Stimulated activated CD4-positive, alpha-beta T cell treated with anti-CD3 and anti-CD28 coated beads, Interleukin-12 subunit alpha, Interleukin-12 subunit beta, amount 100 ng/mL, for 4 hours (primary cell): ENCODE data around the gene ARL4C.

Experiments
- DNase-seq: peaks from one replicate; pipeline ENCODE4 v3.0.0-alpha.2; 2020

ARL4C gene

DNA sequence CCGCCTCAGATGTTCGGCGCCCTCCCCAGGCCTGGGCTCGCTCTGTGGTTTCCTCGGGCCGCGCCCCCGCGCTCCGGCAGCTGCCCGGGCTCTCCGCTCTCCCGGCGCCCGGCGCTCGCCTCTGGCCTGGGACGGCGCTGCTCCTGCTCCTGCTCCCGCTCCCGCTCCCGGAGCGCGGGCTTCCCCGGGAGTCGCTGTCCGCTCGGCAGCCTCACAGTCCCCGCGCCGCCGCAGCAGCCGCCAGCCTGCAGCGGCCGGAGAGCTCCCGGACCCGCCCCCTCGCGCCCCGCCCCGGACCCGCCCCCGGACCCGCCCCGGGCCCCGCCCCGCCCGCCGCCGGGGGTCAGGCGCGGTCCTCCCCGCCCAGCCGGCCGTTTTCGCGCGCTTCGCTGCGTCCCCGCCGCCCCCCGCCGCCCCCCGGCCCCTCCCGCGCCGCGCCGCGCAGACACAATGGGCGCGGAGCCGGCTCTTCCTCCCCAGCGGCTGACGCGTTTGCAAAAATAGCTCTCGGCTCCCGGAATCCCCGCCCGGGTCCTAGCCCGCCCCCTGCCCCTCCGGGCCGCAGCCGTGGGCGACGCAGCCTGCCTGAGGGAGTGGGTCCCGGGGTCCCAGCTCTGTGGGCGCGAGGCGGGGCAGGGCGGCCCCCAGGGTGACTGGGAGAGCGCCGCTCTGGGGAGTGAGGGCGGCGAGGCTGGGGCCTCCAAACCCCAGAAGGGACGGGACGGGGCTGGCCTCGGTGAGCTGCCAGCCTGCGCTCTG, at the start of gene ARL4C:
Gene ARL4C (minus strand): TSS at position 247 of the 759 bp plus-strand sequence. CDS start 495 bp downstream, outside the sequence.
- DNase-seq, result peak; percentile 46

DNA sequence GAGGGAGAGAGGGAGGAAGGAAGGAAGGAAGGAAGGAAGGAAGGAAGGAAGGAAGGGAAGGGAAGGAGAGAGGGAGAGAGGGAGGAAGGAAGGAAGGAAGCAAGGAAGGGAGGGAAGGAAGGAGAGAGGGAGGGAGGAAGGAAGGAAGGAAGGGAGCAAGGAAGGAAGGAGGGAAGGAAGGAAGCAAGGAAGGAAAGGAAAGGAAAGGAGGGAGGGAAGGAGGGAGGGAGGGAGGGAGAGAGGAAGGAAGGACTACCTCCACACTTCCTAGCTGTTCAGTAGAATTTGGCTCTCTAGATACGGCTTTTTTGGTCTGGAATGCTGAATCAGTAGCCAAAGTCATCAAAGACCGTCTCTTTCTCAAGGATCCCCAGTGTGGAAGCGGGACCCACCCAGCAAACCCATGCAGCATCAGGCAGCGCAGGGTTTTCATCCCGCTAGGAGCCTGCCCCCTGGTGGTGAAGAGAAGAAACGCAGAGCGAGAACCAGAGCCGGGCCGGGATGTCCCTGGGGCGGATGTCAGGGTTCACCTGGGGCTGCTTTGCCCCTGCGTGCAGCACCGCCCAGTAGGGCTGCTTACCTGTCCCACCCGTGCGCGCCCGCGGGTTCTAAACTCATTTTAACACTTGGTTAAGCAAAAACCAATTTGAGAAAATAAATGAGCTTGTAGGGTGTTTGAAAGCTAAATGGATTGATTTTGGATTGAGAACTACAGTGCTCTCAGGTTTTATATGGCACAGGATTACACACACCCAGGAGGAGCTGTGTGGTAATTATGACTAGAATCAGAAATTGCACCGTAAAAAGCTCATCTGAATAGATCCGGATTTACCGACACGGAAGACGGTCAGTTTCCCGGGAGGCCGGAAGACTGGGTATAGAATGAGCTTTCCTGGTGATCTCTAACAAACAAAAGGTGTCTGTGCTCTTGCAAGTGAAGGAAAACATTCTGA, 48.1 kb upstream of the ARL4C start:
- peak; percentile 69 for DNase-seq

DNA sequence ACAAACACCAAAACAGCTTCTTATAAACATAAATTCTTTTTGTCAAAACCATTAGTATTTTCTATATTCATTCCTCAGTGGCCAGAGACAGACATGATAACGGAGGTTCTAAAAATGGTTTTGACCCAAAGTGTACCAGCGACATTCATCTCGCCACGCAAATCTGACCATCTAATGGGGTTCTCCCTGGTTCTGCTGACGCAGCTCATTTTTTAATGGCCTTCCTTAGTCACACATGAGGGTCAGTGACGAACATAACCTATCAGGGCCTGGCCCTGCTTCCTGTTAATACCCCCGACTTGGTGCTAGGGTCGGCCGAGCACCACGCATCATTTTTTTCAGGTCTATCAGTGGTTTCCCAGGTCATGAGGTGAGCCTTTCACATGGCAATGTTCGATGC, 45.9 kb upstream of the ARL4C start:
- no peak for DNase-seq

- no peak for DNase-seq
Observed at GRCh38 chr2:234537929-234538328, 41.0 kb upstream of the ARL4C start.

DNA sequence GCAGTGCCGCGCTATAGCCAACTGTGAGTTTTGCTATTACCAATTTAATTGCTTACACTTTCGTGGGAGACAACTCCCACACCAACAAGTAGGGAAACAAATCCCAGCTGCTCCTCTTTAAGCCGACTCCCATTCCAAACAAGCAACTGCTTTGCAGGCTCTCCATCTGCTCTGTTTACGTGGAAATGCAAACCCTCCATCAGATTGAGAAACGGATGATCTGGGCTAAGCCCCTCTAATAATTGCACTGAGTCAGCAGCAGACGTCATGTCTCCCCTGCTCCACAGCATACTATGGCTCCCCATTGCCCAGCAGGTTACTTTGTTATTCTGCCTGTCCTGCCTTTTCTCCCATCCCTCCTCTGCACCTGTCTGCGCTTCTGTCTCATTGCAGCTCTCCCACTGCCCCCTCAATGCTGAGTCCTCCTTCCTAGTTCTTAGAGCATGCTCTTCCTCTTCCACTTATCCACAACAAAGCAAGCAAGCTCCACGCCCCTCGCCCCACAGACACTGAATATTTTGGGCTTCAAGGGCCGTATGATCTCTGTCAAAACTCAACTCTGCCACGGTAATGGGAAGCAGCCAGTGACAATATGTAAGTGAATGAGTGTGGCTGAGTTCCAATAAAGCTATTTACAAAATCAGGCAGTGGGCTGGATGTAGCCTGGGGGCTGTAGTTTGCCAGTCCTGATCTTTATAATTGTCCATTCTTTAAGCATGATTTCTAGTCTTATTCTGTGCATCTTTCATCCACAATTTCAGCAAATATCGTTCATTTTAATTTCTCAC, 39.5 kb upstream of the ARL4C start:
- no peak for DNase-seq

DNA sequence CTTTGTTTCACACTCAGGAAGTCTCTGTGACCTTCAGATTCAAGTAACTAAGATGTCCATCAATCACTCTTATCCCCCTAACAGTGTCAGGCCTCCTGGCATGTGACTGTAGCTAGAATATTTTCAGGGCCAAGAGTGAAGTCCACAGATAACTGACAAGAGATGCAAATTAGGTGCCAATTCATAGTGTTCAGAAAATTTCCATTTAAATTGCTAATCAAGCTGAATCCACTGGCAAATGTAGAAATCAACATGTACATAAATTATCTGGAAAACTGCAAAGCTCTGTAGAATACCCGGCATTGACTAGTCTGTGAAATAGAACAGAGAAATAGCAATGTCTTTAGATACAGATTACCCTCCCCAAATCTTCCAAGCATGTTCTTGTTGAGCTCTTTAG, 38.6 kb upstream of the ARL4C start:
- no peak for DNase-seq

DNA sequence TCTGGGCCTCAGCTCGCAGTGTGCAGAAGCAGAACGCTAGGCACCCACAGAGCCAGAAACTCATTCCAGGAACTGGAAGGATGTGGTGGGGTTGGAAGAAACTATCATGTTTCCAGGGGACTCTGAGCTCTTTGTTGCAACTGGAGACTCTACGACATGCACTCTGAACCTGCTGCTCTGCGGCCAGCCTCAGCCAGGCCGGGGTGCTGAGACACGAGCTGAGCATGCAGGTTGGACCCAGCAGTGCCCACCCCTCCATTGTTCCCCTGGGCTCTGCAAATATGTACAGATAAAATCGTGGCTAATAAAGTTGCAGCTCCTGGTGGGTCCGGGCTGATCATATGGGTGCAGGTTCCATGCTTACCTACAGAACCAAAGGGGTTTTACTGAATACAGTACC, 37.6 kb upstream of the ARL4C start:
- DNase-seq, result no peak

GRCh38 chr2:234533626-234534025, 36.7 kb upstream of the ARL4C start:
- DNase-seq, result no peak

DNA sequence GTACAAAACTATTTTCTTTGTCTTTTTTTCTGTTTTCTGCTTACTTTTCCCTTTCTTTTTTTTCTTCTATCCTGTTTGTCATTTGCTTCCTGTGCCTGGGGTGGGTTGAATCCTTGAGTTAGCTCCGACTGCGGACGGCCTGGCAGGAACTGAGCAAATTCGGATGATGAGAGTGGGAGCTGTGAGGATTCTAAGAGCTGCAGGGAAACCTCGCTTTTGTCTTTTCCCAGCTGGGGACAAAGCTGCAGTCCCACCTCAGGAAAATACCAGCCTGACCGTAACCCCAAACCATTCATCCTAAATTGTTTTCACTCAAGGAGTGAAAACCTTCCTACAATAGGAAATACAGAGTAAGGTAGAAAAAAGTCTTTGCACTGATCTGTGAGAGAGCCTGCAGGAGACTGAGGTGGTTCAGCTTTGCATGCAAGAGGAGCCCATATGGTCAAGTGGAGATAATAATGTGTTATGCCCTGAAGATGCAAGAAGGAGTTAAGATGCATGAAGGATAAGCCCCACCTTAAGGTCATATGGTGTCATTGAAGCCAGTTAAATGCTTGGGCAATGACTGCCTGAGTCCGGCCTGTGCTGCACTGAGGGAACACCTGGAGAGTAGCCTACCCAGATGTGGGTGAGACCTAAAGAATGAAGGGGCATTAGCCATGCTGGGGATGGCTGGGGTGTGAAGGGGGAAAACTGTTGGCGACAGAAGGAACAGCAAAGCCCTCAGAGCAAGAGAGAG, 31.7 kb upstream of the ARL4C start:
- DNase-seq, result no peak

- DNase-seq, result no peak
Observed at GRCh38 chr2:234526711-234527110, 29.8 kb upstream of the ARL4C start.

GRCh38 chr2:234521536-234521935, 24.7 kb upstream of the ARL4C start:
- no peak for DNase-seq

DNA sequence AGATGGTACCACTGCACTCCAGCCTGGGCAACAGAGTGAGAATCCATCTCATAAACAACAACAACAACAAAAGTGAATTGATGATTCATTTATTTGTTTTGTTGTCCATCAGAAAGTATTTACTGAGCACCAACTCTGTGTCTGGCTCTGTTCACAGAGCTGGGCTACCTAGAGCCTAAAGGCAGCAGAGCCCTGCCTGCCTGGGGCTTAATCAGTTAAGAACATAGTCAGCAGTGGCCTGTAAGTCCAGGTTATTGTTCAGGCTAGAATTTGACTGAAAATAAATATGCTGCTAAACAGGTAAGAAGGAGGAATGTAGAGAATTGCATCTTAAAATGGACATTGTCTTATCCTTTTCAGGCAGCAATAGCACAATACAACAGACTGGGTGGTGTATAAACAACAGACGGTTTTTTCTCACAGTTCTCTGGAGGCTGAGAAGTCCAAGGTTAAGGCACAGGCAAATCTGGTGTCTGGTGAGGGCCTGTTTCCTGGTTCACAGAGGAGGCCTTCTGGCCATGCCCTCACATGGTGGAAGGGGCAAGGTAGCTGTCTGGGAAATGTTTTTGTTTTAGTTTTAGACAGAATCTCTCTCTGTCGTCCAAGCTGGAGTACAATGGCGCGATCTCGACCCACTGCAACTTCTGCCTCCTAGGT, 22.2 kb upstream of the ARL4C start:
- DNase-seq, result no peak

- DNase-seq, result no peak
Observed at GRCh38 chr2:234517971-234518370, 21.1 kb upstream of the ARL4C start.

GRCh38 chr2:234514873-234515638, 18.2 kb upstream of the ARL4C start:
- DNase-seq, result no peak

DNA sequence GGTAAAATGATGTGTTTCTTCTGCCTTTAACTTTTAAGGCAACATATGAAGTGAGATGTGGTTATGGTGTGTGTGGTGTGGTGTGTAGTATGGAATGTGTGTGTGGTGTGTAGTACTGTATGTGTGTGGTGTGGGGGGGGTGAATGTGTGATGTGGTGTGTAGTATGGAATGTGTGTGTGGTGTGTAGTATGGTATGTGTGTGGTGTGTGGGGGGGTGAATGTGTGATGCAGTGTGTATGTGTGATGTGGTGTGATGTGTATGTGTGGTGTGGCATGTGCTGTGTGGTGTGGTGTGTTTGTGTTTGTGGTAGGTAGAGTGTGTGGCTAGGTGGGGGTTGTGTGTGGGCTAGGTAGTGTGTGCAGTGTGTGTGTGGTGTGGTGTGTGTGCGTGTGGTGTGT, 17.2 kb upstream of the ARL4C start:
- no peak for DNase-seq

DNA sequence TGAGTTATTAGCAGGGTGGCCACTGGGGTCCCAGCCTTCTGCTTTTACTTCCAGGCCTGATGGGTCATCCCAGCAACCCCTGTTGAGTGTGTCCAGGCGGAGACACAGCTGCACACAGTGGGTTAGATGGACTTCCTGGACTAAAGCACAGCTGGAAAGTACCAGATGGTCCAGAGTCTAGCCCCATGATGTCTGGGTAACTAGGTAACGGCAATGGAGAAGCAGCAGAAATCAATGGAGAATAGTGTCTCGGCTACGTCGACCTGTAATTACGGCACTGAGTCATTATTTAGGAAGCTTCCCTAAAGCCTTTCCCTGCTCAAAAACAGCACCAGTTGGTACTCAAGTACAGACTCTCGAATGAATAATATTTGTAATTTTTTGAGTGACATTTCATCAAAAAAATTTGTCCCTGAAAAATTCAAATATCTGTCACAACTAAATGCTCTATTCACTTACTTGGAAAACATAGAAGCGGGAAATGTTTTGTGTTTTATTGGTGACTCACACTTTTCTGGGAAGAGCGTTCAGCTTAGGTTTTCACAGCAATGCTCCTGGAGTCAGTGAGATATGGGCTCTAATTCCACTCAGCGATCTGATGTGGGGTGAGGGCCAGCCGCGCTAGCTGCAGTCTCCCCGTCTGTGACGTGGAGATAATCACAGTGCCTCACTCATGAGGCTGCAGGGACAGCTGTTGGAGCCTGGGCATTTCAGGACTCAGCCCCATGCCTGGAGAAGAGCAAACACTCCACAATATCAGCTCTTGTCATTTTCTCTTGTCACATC, 16.2 kb upstream of the ARL4C start:
- no peak for DNase-seq

GRCh38 chr2:234502919-234503285, 6.0 kb upstream of the ARL4C start:
- no peak for DNase-seq

- no peak for DNase-seq
Observed at GRCh38 chr2:234502285-234502918, 5.5 kb upstream of the ARL4C start.

DNA sequence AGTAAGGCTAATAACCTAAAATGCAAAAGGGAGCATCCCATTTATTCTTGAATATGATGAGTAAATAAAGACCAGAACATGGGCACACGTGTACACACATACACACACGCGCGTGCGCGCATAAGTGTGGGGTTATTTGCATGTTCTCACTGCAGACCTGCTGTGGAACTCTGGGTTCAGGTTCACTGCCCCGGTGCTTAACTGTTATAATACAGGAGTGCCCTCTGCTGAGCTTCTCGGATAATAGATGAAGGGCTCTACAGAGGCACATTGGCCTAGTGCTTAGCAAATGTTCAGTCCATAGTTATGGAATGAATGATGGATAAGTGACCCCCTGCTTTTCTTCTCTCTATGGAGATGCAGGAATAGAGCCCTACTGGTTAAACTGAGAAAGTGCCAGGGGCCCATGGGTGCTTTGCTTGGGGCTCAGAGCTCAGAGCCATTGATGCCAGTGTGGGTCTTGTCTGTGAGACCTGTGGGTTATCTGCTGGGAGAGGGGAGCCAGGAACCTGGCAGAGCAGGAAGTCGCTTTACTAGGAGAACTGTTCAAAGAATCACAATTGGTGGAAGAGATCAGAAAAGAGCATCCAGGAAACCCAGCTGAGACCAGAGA, 3.6 kb upstream of the ARL4C start:
- peak; percentile 54 for DNase-seq
